HepG2 (cell line): Measurements from ENCODE around the gene RBM47. TPM values are rescaled to one million over a fixed set of nuclear protein-coding genes. Genes with fewer than 3 reads are reported as not detected.

Source experiments
- ETV5 ChIP-seq: IDR thresholded peaks from 2 replicates; pipeline ENCODE4 v1.6.1; 2018; ENCODE audit warnings: missing biosample characterization, missing genetic modification reagents, inconsistent platforms, borderline replicate concordance
- HCFC1 ChIP-seq: fragments of 150-350 bp; IDR thresholded peaks from 2 replicates; pipeline ENCODE4 v1.6.1; 2014; ENCODE audit warnings: low read depth, low read length
- KDM5A ChIP-seq: fragments of 200-600 bp; sonication (generic); IDR thresholded peaks from 2 replicates; pipeline ENCODE4 v1.7.0; 2018; ENCODE audit warnings: antibody characterized with exemption, mild to moderate bottlenecking, low read length, borderline replicate concordance
- ZBTB33 ChIP-seq: sonication (generic); formaldehyde crosslinking; IDR thresholded peaks from 2 replicates; pipeline ENCODE4 v1.4.0; 2020; ENCODE audit warnings: missing genetic modification reagents
- ZFAT ChIP-seq: sonication (generic); formaldehyde crosslinking; conservative IDR thresholded peaks from 2 replicates; pipeline ENCODE4 v1.8.1; 2023; ENCODE audit warnings: missing genetic modification reagents, inconsistent platforms
- ZNF382 ChIP-seq: sonication (generic); formaldehyde crosslinking; IDR thresholded peaks from 2 replicates; pipeline ENCODE4 v1.5.0; 2020; ENCODE audit warnings: missing genetic modification reagents, mild to moderate bottlenecking, borderline replicate concordance
- ZNF652 ChIP-seq: IDR thresholded peaks from 2 replicates; pipeline ENCODE4 v1.6.1; 2016; ENCODE audit warnings: low read depth, borderline replicate concordance
- ZNF724P ChIP-seq: sonication (generic); formaldehyde crosslinking; IDR thresholded peaks from 2 replicates; pipeline ENCODE4 v1.8.0; 2022; ENCODE audit warnings: missing genetic modification reagents, borderline replicate concordance
- polyA plus RNA-seq, 8 experiments: library from polyadenylated mRNA; depleted of rRNA in 3 of 8; stranded (reverse) in 7 of 8; unstranded in 1 of 8; fragments of >200 nt; fragmentation: Illumina TruSeq in 4 of 8; extraction: Trizol in 4 of 8; gene quantifications; 2 replicates each; pipeline versions ENCODE4 v1.2.1 to v1.2.3, GENCODE V29; 2011 to 2016; ENCODE audit warnings: low read depth in 4 of 8, missing spikeins in 1 of 8, mixed read lengths in 1 of 8; ENCODE audit not compliant: insufficient read depth in 1 of 8
- total RNA-seq, 5 experiments: library from RNA; depleted of rRNA; stranded (reverse); fragments of >200 nt; fragmentation: Illumina TruSeq; extraction: Trizol; gene quantifications; 2 replicates each; pipeline ENCODE4 v1.2.3, GENCODE V29; 2016; ENCODE audit warnings: low read depth in 1 of 5
- TF ChIP-seq, protein P1 (sequence below): sonication (generic); formaldehyde crosslinking; IDR thresholded peaks from 2 replicates; pipeline ENCODE4 v1.4.0; 2020; ENCODE audit warnings: missing genetic modification reagents

Gene RBM47
- total and polyA plus RNA-seq, 2 of the 13 experiments (the other 11 are each of a cell fraction or from before 2014, with no cell fraction given): 1.2 to 2.5 TPM

DNA sequence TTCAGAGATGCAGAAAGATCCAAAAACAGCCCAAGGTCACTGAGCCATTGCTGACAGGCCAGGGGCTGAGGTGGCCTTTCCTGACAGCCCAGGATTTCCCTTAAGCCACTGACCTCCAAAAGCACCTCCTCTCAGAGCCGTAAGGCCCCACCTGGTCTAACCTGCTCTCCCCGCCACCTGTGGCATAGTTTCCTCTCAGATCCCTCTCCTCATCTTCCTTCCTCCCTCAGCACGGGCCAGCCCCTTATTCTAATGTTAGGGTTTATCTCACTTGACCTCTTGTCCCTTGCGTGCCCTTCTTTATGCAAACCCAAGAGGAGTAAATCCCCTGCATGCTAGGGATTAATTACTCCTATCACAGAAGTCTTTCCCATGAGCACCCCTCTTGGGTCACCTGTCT is 113.0 kb downstream of the RBM47 start (continued):
- no peak for TF ChIP-seq ZBTB33 (CRISPR knock-in tag)
- no peak for TF ChIP-seq HCFC1
- no peak for TF ChIP-seq ZNF382 (CRISPR knock-in tag)
- TF ChIP-seq ZNF724P: no peak
- TF ChIP-seq, protein P1, sequence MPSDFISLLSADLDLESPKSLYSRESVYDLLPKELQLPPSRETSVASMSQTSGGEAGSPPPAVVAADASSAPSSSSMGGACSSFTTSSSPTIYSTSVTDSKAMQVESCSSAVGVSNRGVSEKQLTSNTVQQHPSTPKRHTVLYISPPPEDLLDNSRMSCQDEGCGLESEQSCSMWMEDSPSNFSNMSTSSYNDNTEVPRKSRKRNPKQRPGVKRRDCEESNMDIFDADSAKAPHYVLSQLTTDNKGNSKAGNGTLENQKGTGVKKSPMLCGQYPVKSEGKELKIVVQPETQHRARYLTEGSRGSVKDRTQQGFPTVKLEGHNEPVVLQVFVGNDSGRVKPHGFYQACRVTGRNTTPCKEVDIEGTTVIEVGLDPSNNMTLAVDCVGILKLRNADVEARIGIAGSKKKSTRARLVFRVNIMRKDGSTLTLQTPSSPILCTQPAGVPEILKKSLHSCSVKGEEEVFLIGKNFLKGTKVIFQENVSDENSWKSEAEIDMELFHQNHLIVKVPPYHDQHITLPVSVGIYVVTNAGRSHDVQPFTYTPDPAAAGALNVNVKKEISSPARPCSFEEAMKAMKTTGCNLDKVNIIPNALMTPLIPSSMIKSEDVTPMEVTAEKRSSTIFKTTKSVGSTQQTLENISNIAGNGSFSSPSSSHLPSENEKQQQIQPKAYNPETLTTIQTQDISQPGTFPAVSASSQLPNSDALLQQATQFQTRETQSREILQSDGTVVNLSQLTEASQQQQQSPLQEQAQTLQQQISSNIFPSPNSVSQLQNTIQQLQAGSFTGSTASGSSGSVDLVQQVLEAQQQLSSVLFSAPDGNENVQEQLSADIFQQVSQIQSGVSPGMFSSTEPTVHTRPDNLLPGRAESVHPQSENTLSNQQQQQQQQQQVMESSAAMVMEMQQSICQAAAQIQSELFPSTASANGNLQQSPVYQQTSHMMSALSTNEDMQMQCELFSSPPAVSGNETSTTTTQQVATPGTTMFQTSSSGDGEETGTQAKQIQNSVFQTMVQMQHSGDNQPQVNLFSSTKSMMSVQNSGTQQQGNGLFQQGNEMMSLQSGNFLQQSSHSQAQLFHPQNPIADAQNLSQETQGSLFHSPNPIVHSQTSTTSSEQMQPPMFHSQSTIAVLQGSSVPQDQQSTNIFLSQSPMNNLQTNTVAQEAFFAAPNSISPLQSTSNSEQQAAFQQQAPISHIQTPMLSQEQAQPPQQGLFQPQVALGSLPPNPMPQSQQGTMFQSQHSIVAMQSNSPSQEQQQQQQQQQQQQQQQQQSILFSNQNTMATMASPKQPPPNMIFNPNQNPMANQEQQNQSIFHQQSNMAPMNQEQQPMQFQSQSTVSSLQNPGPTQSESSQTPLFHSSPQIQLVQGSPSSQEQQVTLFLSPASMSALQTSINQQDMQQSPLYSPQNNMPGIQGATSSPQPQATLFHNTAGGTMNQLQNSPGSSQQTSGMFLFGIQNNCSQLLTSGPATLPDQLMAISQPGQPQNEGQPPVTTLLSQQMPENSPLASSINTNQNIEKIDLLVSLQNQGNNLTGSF (CRISPR knock-in tag): no peak
- no peak for TF ChIP-seq KDM5A
- no peak for TF ChIP-seq ETV5 (CRISPR knock-in tag)
- TF ChIP-seq ZFAT (CRISPR knock-in tag): no peak
- no peak for TF ChIP-seq ZNF652
